Lower leg skin (tissue), 4 donors: ENCODE data around the gene ZDHHC19. TPM values are rescaled to one million over a fixed set of nuclear protein-coding genes. Genes with fewer than 3 reads are reported as not detected.
"Not testable (repeated sequence)": the region's sequence is repeated elsewhere in the genome, so short reads cannot be mapped to it uniquely, and the experiment has no call there.

ENCODE experiments used
- DNase-seq, 2 donors: peaks; one replicate each; pipeline ENCODE4 v3.0.0-alpha.2; 2019; ENCODE audit warnings: low spot score in 2 of 2
- H3K4me3 ChIP-seq: fragments of 200-600 bp; sonication (generic); 2 replicates; pipeline ENCODE4 v1.5.1; 2017; ENCODE audit warnings: mild to moderate bottlenecking, low read depth; ENCODE audit not compliant: poor library complexity, severe bottlenecking
- POLR2A ChIP-seq, 2 donors: fragments of 450-650 bp; IDR thresholded peaks; one replicate each; pipeline ENCODE4 v1.6.1; 2016 to 2017; ENCODE audit warnings: antibody characterized with exemption in 2 of 2, mild to moderate bottlenecking in 1 of 2, moderate library complexity in 1 of 2
- WGBS, 2 donors: methylation state at CpG; one replicate each; pipeline ENCODE4 v1.1.5; 2018; 5-methylcytosine and 5-hydroxymethylcytosine counted together
- intact Hi-C: fragments of 100-400 bp; cut with DNase I; formaldehyde crosslinking; loops from one replicate; pipeline ENCODE4 v1.15.0; 2023; ENCODE audit warnings: low total_unique reads
- total RNA-seq, 4 donors: library from RNA; depleted of rRNA; stranded (reverse); fragments of >200 nt; gene quantifications; one replicate each; pipeline ENCODE4 v1.1.0, GENCODE V29; 2016
- TF ChIP-seq, protein P1 (sequence below), 3 donors: fragments of 450-650 bp; IDR thresholded peaks; one replicate each; pipeline ENCODE4 v1.5.1; 2016; ENCODE audit warnings: antibody characterized with exemption in 3 of 3, mild to moderate bottlenecking in 3 of 3, moderate library complexity in 2 of 3

ZDHHC19 gene
- total RNA-seq, 4 donors from 2014 or later, result not detected

GRCh38 chr3:196208942-196209695, 2.1 kb downstream of the ZDHHC19 start:
- no peak for TF ChIP-seq POLR2A (IDR thresholded peaks at IDR 0.05)
- TF ChIP-seq, protein P1, sequence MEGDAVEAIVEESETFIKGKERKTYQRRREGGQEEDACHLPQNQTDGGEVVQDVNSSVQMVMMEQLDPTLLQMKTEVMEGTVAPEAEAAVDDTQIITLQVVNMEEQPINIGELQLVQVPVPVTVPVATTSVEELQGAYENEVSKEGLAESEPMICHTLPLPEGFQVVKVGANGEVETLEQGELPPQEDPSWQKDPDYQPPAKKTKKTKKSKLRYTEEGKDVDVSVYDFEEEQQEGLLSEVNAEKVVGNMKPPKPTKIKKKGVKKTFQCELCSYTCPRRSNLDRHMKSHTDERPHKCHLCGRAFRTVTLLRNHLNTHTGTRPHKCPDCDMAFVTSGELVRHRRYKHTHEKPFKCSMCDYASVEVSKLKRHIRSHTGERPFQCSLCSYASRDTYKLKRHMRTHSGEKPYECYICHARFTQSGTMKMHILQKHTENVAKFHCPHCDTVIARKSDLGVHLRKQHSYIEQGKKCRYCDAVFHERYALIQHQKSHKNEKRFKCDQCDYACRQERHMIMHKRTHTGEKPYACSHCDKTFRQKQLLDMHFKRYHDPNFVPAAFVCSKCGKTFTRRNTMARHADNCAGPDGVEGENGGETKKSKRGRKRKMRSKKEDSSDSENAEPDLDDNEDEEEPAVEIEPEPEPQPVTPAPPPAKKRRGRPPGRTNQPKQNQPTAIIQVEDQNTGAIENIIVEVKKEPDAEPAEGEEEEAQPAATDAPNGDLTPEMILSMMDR (IDR thresholded peaks at IDR 0.05), result no peak
- DNase-seq, result no peak
- 93 to 94% methylated on average over 19 to 24 of the region's 24 CpGs for WGBS, 2 donors

DNA sequence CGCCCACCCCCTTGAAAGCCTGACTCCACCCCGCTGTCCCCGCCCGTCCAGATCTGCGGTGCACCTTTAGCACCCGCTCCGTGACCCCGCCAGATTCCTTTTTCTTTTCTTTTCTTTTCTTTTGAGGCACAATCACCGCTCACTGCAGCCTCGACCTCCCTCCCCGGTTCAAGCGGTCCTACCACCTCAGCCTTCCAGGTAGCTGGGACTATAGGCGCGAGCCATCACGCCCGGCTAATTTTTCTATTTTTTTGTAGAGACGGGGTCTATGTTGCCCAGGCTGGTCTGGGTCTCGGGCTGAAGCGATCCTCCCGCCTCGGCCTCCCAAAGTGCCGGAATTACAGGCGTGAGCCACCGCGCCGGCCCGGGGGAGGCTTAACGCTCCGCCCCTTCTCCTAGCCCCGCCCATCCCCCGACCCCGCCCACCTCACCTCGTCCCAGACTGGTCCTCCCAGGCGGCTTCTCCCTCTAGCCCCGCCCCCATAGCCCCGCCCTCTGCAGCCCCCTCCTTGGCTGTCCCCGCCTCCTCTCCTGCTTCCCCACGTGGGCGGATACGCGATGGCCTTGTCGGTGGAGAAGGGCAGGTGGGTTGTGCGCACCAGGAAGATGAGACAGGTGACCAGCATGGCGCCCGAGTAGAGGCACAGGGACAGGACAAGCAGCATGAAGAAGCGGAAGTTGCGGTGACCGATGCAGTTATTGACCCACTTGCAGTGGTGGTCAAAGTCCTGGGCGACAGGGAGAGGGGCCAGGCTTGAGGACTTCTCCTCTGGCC, 3.2 kb downstream of the ZDHHC19 start:
- 40 to 41% methylated on average over 40 to 45 of the region's 49 CpGs for whole genome bisulfite sequencing, 2 donors
- intact Hi-C loops, result no loop called here
- TF ChIP-seq, protein P1 (IDR thresholded peaks at IDR 0.05), result no peak
- TF ChIP-seq POLR2A (IDR thresholded peaks at IDR 0.05), result no peak
- no peak overlapping the region for H3K4me3 ChIP-seq
- DNase-seq, result no peak

More at GRCh38 chr3:196208942-196209695, 2.1 kb downstream of the ZDHHC19 start:
- intact Hi-C loops, result no loop called here
- H3K4me3 ChIP-seq, result no peak overlapping the region

DNA sequence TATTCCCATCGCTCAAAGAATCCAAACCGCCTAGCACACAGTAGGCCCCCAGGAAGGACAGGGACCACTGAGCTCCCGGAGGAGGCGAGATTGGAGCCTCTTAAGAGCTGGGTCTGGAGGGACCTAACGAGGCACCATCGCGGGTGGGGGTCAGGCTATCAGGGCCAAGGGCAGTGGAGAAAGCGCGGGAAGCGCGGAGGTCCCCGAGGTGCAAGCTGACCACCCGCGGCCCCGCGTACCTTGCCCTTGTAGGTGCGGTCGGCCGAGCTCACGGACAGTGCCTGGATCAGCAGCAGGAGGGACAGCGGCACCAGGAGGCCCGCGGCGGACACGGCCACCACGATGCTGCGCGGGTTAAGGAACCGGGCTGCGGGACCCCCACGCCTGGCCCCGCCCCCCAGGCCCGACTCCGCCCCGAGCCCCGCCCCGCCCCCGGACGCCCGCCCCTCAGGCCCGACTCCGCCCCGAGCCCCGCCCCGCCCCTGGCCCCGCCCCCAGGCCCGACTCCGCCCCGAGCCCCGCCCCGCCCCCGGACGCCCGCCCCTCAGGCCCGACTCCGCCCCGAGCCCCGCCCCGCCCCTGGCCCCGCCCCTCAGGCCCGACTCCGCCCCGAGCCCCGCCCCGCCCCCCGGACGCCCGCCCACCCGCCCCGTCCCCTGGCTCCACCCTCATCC, 3.9 kb downstream of the ZDHHC19 start:
- no peak overlapping the region for H3K4me3 ChIP-seq
- TF ChIP-seq, protein P1 (IDR thresholded peaks at IDR 0.05), result no peak
- TF ChIP-seq POLR2A (IDR thresholded peaks at IDR 0.05), result no peak
- intact Hi-C loops, result no loop called here
- DNase-seq, result no peak
- WGBS, 2 donors, result 17 to 42% methylated on average over 7 to 30 of the region's 70 CpGs

GRCh38 chr3:196205442-196206205, 5.6 kb downstream of the ZDHHC19 start:
- intact Hi-C loops, DNase-seq, H3K4me3 ChIP-seq: not testable (repeated sequence)
- 83 to 89% methylated on average over 9 of the region's 9 CpGs for WGBS, 2 donors

DNA sequence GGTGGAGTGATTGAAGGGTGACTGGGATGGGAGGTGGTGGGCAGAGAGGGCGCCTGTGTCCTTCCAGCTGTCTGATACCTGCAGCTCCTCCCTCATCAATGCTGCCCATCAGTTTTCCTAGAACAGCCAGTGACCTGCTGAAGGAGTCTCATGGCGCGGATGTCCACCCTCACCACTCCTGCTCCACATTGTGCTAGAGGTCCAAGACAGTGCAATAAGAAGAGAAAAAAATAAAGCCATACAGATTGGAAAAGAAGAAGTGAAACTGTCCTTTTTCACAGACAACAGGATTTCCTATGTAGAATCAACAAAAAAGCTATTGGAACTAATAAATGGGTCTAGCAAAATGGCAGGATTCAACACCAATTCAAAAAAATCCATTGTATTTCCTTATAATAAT, 7.4 kb downstream of the ZDHHC19 start:
- no peak for DNase-seq
- TF ChIP-seq POLR2A (IDR thresholded peaks at IDR 0.05), result no peak
- TF ChIP-seq, protein P1 (IDR thresholded peaks at IDR 0.05), result no peak
- intact Hi-C loops, result no loop called here
- WGBS, 2 donors, result 74 to 81% methylated on average over 3 of the region's 3 CpGs
- no peak overlapping the region for H3K4me3 ChIP-seq
